WTC11 (cell line): Measurements from ENCODE around the gene TMEM200C. TPM values are rescaled to one million over a fixed set of nuclear protein-coding genes. Genes with fewer than 3 reads are reported as not detected.

Experiments used
- ATAC-seq: fragments of 200-7000 bp; cut with Tn5 transposase; 2 replicates; pipeline ENCODE4 v1.10.0; 2021; ENCODE audit warnings: mild to moderate bottlenecking, moderate library complexity
- CTCF ChIA-PET: fragments of 300-600 bp; sonication (Branson Sonifier 250); formaldehyde crosslinking; loops from one replicate; lab custom pipeline; 2021; ENCODE audit warnings: antibody characterized with exemption; lab: Charles Lee
- POLR2A ChIA-PET: fragments of 350-600 bp; sonication (Branson Sonifier 250); formaldehyde crosslinking; loops from one replicate; lab custom pipeline; 2021; ENCODE audit warnings: antibody characterized with exemption; lab: Charles Lee
- DNase-seq: peaks from one replicate; pipeline ENCODE4 v3.0.0; 2021; ENCODE audit warnings: low spot score
- H3K27ac Mint-ChIP-seq: 2 replicates; pipeline ENCODE4 v1.8.0; 2021; ENCODE audit warnings: mixed read lengths
- H3K27me3 Mint-ChIP-seq: 2 replicates; pipeline ENCODE4 v1.8.0; 2021; ENCODE audit warnings: low read depth, mild to moderate bottlenecking, moderate library complexity, mixed read lengths
- H3K36me3 Mint-ChIP-seq: 2 replicates; pipeline ENCODE4 v1.8.0; 2021; ENCODE audit warnings: mixed read lengths
- H3K4me1 Mint-ChIP-seq: 2 replicates; pipeline ENCODE4 v1.8.0; 2022; ENCODE audit warnings: mixed read lengths
- H3K4me3 Mint-ChIP-seq: 2 replicates; pipeline ENCODE4 v1.8.0; 2021; ENCODE audit warnings: mild to moderate bottlenecking, moderate library complexity, mixed read lengths
- H3K9me3 Mint-ChIP-seq: 2 replicates; pipeline ENCODE4 v1.8.0; 2021; ENCODE audit warnings: mixed read lengths
- E2F1 ChIP-seq: sonication (generic); formaldehyde crosslinking; IDR thresholded peaks from 2 replicates; pipeline ENCODE4 v1.8.0; 2022; ENCODE audit warnings: mild to moderate bottlenecking, missing genetic modification reagents
- FOXJ3 ChIP-seq: sonication (generic); formaldehyde crosslinking; IDR thresholded peaks from 2 replicates; pipeline ENCODE4 v1.9.0; 2021; ENCODE audit warnings: missing genetic modification reagents, mild to moderate bottlenecking, borderline replicate concordance
- GABPB1 ChIP-seq: sonication (generic); formaldehyde crosslinking; IDR thresholded peaks from 2 replicates; pipeline ENCODE4 v1.8.1; 2023; ENCODE audit warnings: mild to moderate bottlenecking, missing genetic modification reagents
- MXD4 ChIP-seq: fragments of 250-450 bp; sonication (Bioruptor Pico); IDR thresholded peaks from 2 replicates; pipeline ENCODE4 v1.8.0; 2021; ENCODE audit warnings: mild to moderate bottlenecking, moderate library complexity, borderline replicate concordance
- MYBL2 ChIP-seq: sonication (generic); formaldehyde crosslinking; IDR thresholded peaks from 2 replicates; pipeline ENCODE4 v1.8.1; 2023; ENCODE audit warnings: mild to moderate bottlenecking, moderate library complexity, missing genetic modification reagents
- NR1H2 ChIP-seq: sonication (generic); formaldehyde crosslinking; IDR thresholded peaks from 2 replicates; pipeline ENCODE4 v1.9.0; 2021; ENCODE audit warnings: mild to moderate bottlenecking, moderate library complexity, missing genetic modification reagents
- NR3C1 ChIP-seq: sonication (generic); formaldehyde crosslinking; conservative IDR thresholded peaks from 2 replicates; pipeline ENCODE4 v1.8.1; 2023; ENCODE audit warnings: low read depth, mild to moderate bottlenecking, missing genetic modification reagents
- RELA ChIP-seq: sonication (generic); formaldehyde crosslinking; IDR thresholded peaks from 2 replicates; pipeline ENCODE4 v1.8.1; 2022; ENCODE audit warnings: missing genetic modification reagents, mild to moderate bottlenecking, borderline replicate concordance
- SOX15 ChIP-seq: fragments of 250-450 bp; sonication (Bioruptor Pico); IDR thresholded peaks from 2 replicates; pipeline ENCODE4 v1.9.0; 2021; ENCODE audit warnings: mild to moderate bottlenecking
- total RNA-seq: library from RNA; stranded (reverse); gene quantifications from 3 replicates; pipeline ENCODE4 v1.2.3, GENCODE V29; 2021
- TF ChIP-seq, protein P1 (sequence below): sonication (generic); formaldehyde crosslinking; IDR thresholded peaks from 2 replicates; pipeline ENCODE4 v1.8.1; 2023; ENCODE audit warnings: mild to moderate bottlenecking, missing genetic modification reagents, moderate library complexity
- TF ChIP-seq, protein P2 (sequence below): sonication (generic); formaldehyde crosslinking; conservative IDR thresholded peaks from 2 replicates; pipeline ENCODE4 v1.8.1; 2022; ENCODE audit warnings: mild to moderate bottlenecking, missing genetic modification reagents
- TF ChIP-seq, protein P3 (sequence below): fragments of 250-450 bp; sonication (Bioruptor Pico); IDR thresholded peaks from 2 replicates; pipeline ENCODE4 v1.9.0; 2021; ENCODE audit warnings: mild to moderate bottlenecking
- TF ChIP-seq, protein P4 (sequence below): sonication (generic); formaldehyde crosslinking; IDR thresholded peaks from 2 replicates; pipeline ENCODE4 v1.8.0; 2023; ENCODE audit warnings: mild to moderate bottlenecking, missing genetic modification reagents
- TF ChIP-seq, protein P5 (sequence below): sonication (generic); formaldehyde crosslinking; IDR thresholded peaks from 2 replicates; pipeline ENCODE4 v1.8.1; 2022; ENCODE audit warnings: mild to moderate bottlenecking, moderate library complexity, missing genetic modification reagents
- TF ChIP-seq, protein P6 (sequence below): sonication (generic); formaldehyde crosslinking; IDR thresholded peaks from 2 replicates; pipeline ENCODE4 v1.8.0; 2022; ENCODE audit warnings: missing genetic modification reagents

The TMEM200C gene
- total RNA-seq, 1 experiment from 2014 or later: 6.1 TPM

- TF ChIP-seq MXD4 (CRISPR knock-in tag): no peak
- TF ChIP-seq, protein P1, sequence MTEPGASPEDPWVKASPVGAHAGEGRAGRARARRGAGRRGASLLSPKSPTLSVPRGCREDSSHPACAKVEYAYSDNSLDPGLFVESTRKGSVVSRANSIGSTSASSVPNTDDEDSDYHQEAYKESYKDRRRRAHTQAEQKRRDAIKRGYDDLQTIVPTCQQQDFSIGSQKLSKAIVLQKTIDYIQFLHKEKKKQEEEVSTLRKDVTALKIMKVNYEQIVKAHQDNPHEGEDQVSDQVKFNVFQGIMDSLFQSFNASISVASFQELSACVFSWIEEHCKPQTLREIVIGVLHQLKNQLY (CRISPR knock-in tag): no peak
- no peak for TF ChIP-seq NR1H2 (CRISPR knock-in tag)
- TF ChIP-seq, protein P2, sequence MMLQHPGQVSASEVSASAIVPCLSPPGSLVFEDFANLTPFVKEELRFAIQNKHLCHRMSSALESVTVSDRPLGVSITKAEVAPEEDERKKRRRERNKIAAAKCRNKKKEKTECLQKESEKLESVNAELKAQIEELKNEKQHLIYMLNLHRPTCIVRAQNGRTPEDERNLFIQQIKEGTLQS: no peak
- TF ChIP-seq, protein P3, sequence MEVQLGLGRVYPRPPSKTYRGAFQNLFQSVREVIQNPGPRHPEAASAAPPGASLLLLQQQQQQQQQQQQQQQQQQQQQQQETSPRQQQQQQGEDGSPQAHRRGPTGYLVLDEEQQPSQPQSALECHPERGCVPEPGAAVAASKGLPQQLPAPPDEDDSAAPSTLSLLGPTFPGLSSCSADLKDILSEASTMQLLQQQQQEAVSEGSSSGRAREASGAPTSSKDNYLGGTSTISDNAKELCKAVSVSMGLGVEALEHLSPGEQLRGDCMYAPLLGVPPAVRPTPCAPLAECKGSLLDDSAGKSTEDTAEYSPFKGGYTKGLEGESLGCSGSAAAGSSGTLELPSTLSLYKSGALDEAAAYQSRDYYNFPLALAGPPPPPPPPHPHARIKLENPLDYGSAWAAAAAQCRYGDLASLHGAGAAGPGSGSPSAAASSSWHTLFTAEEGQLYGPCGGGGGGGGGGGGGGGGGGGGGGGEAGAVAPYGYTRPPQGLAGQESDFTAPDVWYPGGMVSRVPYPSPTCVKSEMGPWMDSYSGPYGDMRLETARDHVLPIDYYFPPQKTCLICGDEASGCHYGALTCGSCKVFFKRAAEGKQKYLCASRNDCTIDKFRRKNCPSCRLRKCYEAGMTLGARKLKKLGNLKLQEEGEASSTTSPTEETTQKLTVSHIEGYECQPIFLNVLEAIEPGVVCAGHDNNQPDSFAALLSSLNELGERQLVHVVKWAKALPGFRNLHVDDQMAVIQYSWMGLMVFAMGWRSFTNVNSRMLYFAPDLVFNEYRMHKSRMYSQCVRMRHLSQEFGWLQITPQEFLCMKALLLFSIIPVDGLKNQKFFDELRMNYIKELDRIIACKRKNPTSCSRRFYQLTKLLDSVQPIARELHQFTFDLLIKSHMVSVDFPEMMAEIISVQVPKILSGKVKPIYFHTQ (CRISPR knock-in tag): no peak
- no peak for TF ChIP-seq E2F1 (CRISPR knock-in tag)
- TF ChIP-seq MYBL2 (CRISPR knock-in tag): no peak
- Mint-ChIP-seq H3K27me3 (peaks cover 46% of the 10 kb centered on the region), H3K36me3 (no peaks in the 10 kb centered on the region), H3K4me1 (peaks cover 39% of the 10 kb centered on the region), H3K4me3 (peak overlapping the region; percentile 75), H3K9me3 (no peaks in the 10 kb centered on the region), H3K27ac (no peak overlapping the region)
- ChIA-PET POLR2A (interaction anchor here (0.5 kb wide), 1 partner anchor 1822 kb away, joined by 3 read pairs; no protein-coding TSS in a partner anchor), CTCF (interaction anchor here (1.4 to 2.6 kb wide), 4 partner anchors 24 to 69 kb away, joined by 4 to 8 read pairs (median 6); no protein-coding TSS in a partner anchor)
- DNase-seq (no peak), ATAC-seq (no peak)
Measured at GRCh38 chr18:5891854-5892215, 3.5 kb downstream of the TMEM200C start.

- TF ChIP-seq, protein P4, sequence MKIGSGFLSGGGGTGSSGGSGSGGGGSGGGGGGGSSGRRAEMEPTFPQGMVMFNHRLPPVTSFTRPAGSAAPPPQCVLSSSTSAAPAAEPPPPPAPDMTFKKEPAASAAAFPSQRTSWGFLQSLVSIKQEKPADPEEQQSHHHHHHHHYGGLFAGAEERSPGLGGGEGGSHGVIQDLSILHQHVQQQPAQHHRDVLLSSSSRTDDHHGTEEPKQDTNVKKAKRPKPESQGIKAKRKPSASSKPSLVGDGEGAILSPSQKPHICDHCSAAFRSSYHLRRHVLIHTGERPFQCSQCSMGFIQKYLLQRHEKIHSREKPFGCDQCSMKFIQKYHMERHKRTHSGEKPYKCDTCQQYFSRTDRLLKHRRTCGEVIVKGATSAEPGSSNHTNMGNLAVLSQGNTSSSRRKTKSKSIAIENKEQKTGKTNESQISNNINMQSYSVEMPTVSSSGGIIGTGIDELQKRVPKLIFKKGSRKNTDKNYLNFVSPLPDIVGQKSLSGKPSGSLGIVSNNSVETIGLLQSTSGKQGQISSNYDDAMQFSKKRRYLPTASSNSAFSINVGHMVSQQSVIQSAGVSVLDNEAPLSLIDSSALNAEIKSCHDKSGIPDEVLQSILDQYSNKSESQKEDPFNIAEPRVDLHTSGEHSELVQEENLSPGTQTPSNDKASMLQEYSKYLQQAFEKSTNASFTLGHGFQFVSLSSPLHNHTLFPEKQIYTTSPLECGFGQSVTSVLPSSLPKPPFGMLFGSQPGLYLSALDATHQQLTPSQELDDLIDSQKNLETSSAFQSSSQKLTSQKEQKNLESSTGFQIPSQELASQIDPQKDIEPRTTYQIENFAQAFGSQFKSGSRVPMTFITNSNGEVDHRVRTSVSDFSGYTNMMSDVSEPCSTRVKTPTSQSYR (CRISPR knock-in tag): 0 out of 2 replicates have a peak, but pooled peaks have one; percentile 12
- TF ChIP-seq RELA (CRISPR knock-in tag): no peak
- ChIA-PET POLR2A (interaction anchor here (0.5 kb wide), 1 partner anchor 1822 kb away, joined by 3 read pairs; no protein-coding TSS in a partner anchor), CTCF (interaction anchor here (0.6 to 2.6 kb wide), 30 partner anchors 8 to 995 kb away, joined by 3 to 14 read pairs (median 4); no protein-coding TSS in a partner anchor)
- Mint-ChIP-seq H3K27me3 (peaks cover 42% of the 10 kb centered on the region), H3K4me1 (peaks cover 34% of the 10 kb centered on the region), H3K36me3 (no peaks in the 10 kb centered on the region), H3K4me3 (peak overlapping the region; percentile 75), H3K9me3 (no peaks in the 10 kb centered on the region), H3K27ac (no peak overlapping the region)
- no peak for ATAC-seq
- DNase-seq: peak; percentile 34
Measured at GRCh38 chr18:5891184-5891853, 4.0 kb downstream of the TMEM200C start.

GRCh38 chr18:5890331-5891183 lies 4.8 kb downstream of the TMEM200C start:
- peaks cover 31% of the 10 kb centered on the region for H3K4me1 Mint-ChIP-seq
- TF ChIP-seq, protein P5, sequence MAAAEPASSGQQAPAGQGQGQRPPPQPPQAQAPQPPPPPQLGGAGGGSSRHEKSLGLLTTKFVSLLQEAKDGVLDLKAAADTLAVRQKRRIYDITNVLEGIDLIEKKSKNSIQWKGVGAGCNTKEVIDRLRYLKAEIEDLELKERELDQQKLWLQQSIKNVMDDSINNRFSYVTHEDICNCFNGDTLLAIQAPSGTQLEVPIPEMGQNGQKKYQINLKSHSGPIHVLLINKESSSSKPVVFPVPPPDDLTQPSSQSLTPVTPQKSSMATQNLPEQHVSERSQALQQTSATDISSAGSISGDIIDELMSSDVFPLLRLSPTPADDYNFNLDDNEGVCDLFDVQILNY (CRISPR knock-in tag): 0 out of 2 replicates have a peak, but pooled peaks have one; percentile 25
- TF ChIP-seq GABPB1: no peak
- TF ChIP-seq FOXJ3: no peak
- 0 out of 2 replicates have a peak, but pooled peaks have one; percentile 60 for TF ChIP-seq NR3C1 (CRISPR knock-in tag)
- no peak for TF ChIP-seq SOX15 (CRISPR knock-in tag)
- TF ChIP-seq, protein P6, sequence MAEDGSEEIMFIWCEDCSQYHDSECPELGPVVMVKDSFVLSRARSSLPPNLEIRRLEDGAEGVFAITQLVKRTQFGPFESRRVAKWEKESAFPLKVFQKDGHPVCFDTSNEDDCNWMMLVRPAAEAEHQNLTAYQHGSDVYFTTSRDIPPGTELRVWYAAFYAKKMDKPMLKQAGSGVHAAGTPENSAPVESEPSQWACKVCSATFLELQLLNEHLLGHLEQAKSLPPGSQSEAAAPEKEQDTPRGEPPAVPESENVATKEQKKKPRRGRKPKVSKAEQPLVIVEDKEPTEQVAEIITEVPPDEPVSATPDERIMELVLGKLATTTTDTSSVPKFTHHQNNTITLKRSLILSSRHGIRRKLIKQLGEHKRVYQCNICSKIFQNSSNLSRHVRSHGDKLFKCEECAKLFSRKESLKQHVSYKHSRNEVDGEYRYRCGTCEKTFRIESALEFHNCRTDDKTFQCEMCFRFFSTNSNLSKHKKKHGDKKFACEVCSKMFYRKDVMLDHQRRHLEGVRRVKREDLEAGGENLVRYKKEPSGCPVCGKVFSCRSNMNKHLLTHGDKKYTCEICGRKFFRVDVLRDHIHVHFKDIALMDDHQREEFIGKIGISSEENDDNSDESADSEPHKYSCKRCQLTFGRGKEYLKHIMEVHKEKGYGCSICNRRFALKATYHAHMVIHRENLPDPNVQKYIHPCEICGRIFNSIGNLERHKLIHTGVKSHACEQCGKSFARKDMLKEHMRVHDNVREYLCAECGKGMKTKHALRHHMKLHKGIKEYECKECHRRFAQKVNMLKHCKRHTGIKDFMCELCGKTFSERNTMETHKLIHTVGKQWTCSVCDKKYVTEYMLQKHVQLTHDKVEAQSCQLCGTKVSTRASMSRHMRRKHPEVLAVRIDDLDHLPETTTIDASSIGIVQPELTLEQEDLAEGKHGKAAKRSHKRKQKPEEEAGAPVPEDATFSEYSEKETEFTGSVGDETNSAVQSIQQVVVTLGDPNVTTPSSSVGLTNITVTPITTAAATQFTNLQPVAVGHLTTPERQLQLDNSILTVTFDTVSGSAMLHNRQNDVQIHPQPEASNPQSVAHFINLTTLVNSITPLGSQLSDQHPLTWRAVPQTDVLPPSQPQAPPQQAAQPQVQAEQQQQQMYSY (CRISPR knock-in tag): no peak

More at GRCh38 chr18:5890331-5891183, 4.8 kb downstream of the TMEM200C start:
- H3K36me3 Mint-ChIP-seq: no peaks in the 10 kb centered on the region
- POLR2A ChIA-PET: no interaction called here
- DNase-seq (peak; percentile 70), ATAC-seq (peak; percentile 78)
- CTCF ChIA-PET: interaction anchor here (0.6 to 2.6 kb wide), 32 partner anchors 9 to 995 kb away, joined by 3 to 14 read pairs (median 4); no protein-coding TSS in a partner anchor
- H3K27ac Mint-ChIP-seq: no peak overlapping the region
- H3K27me3 Mint-ChIP-seq: peaks cover 38% of the 10 kb centered on the region
- H3K9me3 Mint-ChIP-seq: no peaks in the 10 kb centered on the region
- peak overlapping the region; percentile 74 for H3K4me3 Mint-ChIP-seq
